Subcutaneous adipose tissue (tissue), 4 donors: Measurements from ENCODE around the gene REEP5. TPM values are rescaled to one million over a fixed set of nuclear protein-coding genes. Genes with fewer than 3 reads are reported as not detected.

Source experiments
- total RNA-seq, 4 donors: library from RNA; depleted of rRNA; stranded (reverse); fragments of >200 nt; gene quantifications; one replicate each; pipeline ENCODE4 v1.1.0, GENCODE V29; 2016
- TF ChIP-seq, protein P1 (sequence below): fragments of 450-650 bp; IDR thresholded peaks from one replicate; pipeline ENCODE4 v1.5.1; 2016; ENCODE audit warnings: low read depth, mild to moderate bottlenecking, control low read depth, antibody characterized with exemption, moderate library complexity

REEP5 gene
- total RNA-seq, 4 donors from 2014 or later = 71.6 to 152 (median 110) TPM

DNA sequence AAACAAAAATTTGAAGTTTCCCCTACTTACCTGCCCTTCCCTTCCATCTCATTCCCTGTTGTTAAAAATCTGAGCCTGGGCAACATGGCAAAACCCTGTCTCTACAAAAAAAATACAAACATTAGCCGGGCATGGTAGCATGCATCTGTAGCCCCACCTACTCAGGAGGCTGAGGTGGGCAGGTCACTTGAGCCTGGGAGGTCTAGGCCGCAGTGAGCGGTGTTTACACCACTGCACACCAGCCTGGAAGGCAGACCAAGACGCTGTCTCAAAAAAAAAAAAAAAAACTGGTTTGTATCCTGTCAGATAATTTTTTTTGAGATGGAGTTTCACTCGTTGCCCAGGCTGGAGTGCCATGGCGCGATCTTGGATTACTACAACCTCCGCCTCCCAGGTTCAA lies 16.3 kb upstream of the REEP5 start:
- TF ChIP-seq, protein P1, sequence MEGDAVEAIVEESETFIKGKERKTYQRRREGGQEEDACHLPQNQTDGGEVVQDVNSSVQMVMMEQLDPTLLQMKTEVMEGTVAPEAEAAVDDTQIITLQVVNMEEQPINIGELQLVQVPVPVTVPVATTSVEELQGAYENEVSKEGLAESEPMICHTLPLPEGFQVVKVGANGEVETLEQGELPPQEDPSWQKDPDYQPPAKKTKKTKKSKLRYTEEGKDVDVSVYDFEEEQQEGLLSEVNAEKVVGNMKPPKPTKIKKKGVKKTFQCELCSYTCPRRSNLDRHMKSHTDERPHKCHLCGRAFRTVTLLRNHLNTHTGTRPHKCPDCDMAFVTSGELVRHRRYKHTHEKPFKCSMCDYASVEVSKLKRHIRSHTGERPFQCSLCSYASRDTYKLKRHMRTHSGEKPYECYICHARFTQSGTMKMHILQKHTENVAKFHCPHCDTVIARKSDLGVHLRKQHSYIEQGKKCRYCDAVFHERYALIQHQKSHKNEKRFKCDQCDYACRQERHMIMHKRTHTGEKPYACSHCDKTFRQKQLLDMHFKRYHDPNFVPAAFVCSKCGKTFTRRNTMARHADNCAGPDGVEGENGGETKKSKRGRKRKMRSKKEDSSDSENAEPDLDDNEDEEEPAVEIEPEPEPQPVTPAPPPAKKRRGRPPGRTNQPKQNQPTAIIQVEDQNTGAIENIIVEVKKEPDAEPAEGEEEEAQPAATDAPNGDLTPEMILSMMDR = no peak

DNA sequence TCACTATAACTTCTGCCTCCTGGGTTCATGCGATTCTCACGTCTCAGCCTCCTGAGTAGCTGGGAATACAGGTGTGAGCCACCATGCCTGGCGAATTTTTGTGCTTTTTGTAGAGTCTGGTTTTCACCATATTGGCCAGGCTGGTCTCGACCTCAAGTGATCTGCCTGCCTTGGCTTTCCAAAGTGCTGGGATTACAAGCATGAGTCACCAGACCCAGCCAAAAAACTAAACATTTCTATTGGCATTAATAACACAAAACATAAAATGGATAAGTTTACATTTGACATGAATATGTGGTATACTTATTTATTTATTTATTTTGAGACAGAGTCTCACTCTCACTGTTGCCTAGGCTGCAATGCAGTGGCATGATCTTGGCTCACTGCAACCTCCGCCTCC lies 13.6 kb upstream of the REEP5 start:
- TF ChIP-seq, protein P1 = no peak

DNA sequence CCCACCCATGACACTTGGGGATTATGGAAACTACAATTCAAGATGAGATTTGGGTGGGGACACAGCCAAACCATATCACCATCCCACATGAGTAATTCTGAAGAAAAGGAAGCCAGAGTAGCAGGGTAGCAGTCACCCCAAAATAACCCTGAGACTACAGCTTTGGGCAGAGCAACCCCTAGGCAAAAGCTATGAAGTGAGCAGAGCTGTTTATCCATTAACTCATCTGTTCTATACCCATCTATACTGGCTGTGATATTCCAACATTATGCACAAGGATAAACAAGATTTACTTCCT lies 12.3 kb upstream of the REEP5 start:
- TF ChIP-seq, protein P1 = no peak

DNA sequence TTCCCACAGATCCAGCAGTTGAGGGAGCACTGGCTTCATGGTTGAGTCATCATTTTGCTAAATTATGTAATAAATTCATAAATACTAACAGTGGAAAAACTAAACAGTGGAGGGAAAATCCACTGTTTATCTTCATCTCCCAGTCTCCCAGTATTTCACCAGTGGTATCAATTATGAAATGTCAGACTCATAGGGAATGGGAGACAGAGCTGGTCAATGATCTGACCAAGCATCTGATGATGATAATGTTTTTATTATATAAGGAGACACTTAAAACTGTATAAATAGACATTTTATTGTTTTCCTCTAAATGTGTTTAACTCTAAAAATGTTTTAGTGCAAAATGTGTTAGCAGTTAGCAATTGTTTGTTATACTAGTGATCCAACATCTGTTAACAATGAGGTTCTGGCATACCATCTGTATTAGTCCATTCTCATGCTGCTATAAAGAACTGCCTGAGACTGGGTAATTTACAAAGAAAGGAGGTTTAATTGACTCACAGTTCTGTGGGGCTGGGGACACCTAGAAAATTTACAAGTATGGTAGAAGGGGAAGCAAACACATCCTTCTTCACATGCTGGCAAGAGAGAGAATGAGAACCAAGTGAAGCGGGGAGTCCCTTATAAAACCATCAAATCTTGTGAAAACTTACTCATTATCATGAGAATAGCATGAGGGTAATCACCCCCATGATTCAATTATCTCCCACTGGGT lies 11.8 kb upstream of the REEP5 start:
- TF ChIP-seq, protein P1 = no peak

DNA sequence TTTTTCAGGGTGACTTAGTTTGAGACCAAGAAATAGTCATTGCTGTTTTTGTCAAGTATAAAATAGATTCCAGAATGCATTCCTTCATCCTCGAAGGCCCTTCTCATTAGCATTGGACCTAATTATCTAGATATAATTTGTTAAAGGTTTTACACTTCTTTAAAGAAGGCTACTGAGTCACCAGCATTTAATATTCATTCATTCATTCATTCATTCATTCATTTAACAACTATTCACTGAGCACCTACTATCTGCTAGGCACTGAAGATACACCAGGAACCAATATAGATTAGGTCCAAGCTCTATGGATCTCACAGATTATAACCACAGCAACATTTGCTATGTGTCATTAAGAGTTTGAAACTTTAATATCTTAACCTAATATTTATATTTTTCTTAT lies 11.1 kb upstream of the REEP5 start:
- TF ChIP-seq, protein P1 = no peak

DNA sequence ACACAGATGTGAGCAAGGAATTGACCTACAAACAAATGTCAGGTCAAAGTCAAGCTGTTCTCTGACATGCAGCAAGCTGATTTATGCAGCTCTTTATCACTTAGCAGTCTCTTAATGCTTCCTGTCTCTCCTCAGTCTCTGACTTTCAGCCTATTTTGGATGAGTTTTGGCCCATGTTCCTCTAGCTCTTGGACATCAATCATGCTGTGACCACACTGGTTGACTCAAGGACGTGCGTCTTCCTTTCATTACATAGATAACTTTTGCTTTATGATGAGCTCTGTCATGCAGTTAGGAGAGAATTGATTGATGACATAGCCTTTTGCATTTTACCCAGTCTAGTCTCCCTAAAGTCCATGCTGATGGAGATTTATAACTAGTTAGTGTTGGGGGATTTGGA lies 9.4 kb upstream of the REEP5 start:
- TF ChIP-seq, protein P1 = no peak

DNA sequence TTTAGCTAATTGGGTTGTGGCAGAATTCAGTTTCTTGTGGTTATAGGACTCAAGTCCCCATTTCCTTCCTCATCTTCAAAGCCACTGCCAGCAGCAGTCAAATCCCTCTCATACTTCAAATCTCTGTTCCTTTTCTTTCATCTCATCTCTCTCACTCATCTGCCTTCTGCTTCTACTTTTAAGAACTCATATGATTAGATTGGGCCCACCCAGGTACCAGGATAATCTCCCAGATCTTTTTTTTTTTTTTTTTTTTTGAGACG lies 8.0 kb upstream of the REEP5 start:
- TF ChIP-seq, protein P1 = no peak
